Stomach (tissue), 9 donors: ENCODE measurements around the gene PPP1R9B. TPM values are rescaled to one million over a fixed set of nuclear protein-coding genes. Genes with fewer than 3 reads are reported as not detected.

Experiments
- DNase-seq, 2 donors: peaks; one replicate each; pipeline versions ENCODE4 v3.0.0 to v3.0.0-alpha.2; 2013 to 2019
- H3K27ac ChIP-seq, 5 donors: fragments of 200-600 bp in 4 of 5; sonication (generic) in 4 of 5; one replicate each; pipeline ENCODE4 v1.5.1; 2013 to 2019; ENCODE audit warnings: mild to moderate bottlenecking in 1 of 5, moderate library complexity in 1 of 5
- H3K27me3 ChIP-seq, 3 donors: fragments of 200-600 bp; sonication (generic); one replicate each; pipeline ENCODE4 v1.5.1; 2017 to 2019; ENCODE audit warnings: mixed run types in 1 of 3
- H3K36me3 ChIP-seq, 4 donors: fragments of 200-600 bp; sonication (generic); 1 replicate in 3 of 4; 2 replicates in 1 of 4; pipeline ENCODE4 v1.5.1; 2016 to 2019
- H3K4me1 ChIP-seq, 4 donors: fragments of 200-600 bp; sonication (generic); one replicate each; pipeline ENCODE4 v1.5.1; 2016 to 2019
- H3K4me3 ChIP-seq, 4 donors: fragments of 200-600 bp; sonication (generic) in 3 of 4; one replicate each; pipeline ENCODE4 v1.5.1; 2016 to 2019; ENCODE audit warnings: mild to moderate bottlenecking in 1 of 4
- H3K9me3 ChIP-seq, 4 donors: fragments of 200-600 bp; sonication (generic); one replicate each; pipeline ENCODE4 v1.5.1; 2016 to 2019
- CTCF ChIP-seq, 7 experiments: fragments of 450-650 bp in 4 of 7; fragments of 200-600 bp in 3 of 7; sonication (generic) in 3 of 7; IDR thresholded peaks; one replicate each; pipeline ENCODE4 v1.5.1; 2016 to 2019; ENCODE audit warnings: antibody characterized with exemption in 7 of 7, control low read depth in 2 of 7, mild to moderate bottlenecking in 1 of 7
- EP300 ChIP-seq: sonication (generic); formaldehyde crosslinking; IDR thresholded peaks from one replicate; pipeline ENCODE4 v1.6.1; 2017; ENCODE audit warnings: antibody characterized with exemption
- POLR2A ChIP-seq, 4 donors: fragments of 450-650 bp; IDR thresholded peaks; one replicate each; pipeline ENCODE4 v1.6.1; 2016; ENCODE audit warnings: antibody characterized with exemption in 4 of 4, control low read depth in 2 of 4, mild to moderate bottlenecking in 1 of 4, moderate library complexity in 1 of 4
- POLR2AphosphoS5 ChIP-seq, 3 donors: sonication (generic); formaldehyde crosslinking; IDR thresholded peaks; one replicate each; pipeline ENCODE4 v1.6.1; 2016; ENCODE audit warnings: antibody characterized with exemption in 3 of 3
- WGBS, 5 donors: extraction: QIAGEN DNeasy Blood & Tissue Kit in 3 of 5; methylation state at CpG; one replicate each; pipeline versions ENCODE4 v1.1.5 to v1.1.7; 2013 to 2018; 5-methylcytosine and 5-hydroxymethylcytosine counted together
- intact Hi-C: fragments of 100-400 bp; cut with DNase I; formaldehyde crosslinking; loops from one replicate; pipeline ENCODE4 v1.15.1; 2023; ENCODE audit warnings: low total_unique reads
- polyA plus RNA-seq, 3 donors: library from polyadenylated mRNA; stranded (reverse); fragments of 200-250 nt; gene quantifications; one replicate each; pipeline ENCODE4 v1.2.3, GENCODE V29; 2013
- total RNA-seq, 5 donors: library from RNA; depleted of rRNA; stranded (reverse); fragments of >200 nt; gene quantifications; one replicate each; pipeline versions ENCODE4 v1.1.0 to v1.2.3, GENCODE V29; 2014 to 2016
- donor health status: healthy with polysubstance abuse.
- donor health status: Bipolar disorder and iron deficiency.
- donor health status: healthy.

The PPP1R9B gene
- total and polyA plus RNA-seq, 8 donors, result 11.6 to 64.2 (median 18.9) TPM

DNA sequence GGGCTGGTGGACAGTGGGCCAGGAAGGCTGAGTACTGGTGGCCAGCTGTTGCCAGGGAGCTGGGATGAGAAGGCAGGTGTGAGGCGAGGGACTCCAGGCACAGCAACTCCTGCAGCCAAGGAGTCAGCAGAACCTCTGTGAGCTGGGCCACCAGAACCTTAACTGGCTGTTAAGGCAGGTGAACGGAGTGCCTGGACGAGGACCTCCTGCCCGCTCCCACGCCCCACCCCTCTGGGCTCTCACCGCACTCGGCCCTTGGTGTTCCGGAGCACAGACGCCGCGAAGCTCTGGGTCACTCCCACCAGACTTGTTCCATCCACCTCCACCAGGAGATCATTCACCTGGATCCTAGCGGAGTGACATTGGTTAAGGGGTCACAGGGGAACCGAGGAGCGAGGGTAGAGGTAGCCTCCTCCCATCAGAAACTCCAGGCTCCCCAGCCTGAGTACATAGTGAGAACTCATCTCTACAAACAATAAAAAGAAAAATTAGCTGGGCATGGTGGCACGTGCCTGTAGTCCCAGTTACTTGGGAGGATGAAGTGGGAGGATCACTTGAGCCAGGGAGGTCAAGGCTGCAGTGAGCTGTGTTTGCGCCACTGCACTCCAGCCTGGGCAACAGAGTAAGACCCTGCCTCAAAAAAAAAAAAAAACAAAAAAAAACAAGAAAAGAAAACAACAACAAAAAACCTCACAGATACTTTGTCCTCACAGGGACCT, 9.3 kb downstream of the PPP1R9B start:
- Histone ChIP-seq H3K4me3 (no peak overlapping the region), H3K27me3 (no peaks in the 10 kb centered on the region), H3K36me3 (peaks cover 77 to 99% (median 96%) of the 10 kb centered on the region in 4 donors), H3K9me3 (no peaks in the 10 kb centered on the region), H3K4me1 (peaks cover 19 to 61% (median 43%) of the 10 kb centered on the region in 4 donors), H3K27ac (peak overlapping the region in 3 of 5 donors; percentile 16 to 60 (median 43))
- DNase-seq, result no peak
- WGBS, 5 donors, result 82 to 93% (median 90%) methylated on average over 16 of the region's 16 CpGs
- TF ChIP-seq EP300 (no peak), POLR2A (IDR thresholded peaks at IDR 0.05) (no peak), POLR2AphosphoS5 (IDR thresholded peaks at IDR 0.05) (no peak)
- intact Hi-C loops, result loop anchor here (5.0 kb wide), 1 partner anchor 34 kb away; no protein-coding TSS in a partner anchor

DNA sequence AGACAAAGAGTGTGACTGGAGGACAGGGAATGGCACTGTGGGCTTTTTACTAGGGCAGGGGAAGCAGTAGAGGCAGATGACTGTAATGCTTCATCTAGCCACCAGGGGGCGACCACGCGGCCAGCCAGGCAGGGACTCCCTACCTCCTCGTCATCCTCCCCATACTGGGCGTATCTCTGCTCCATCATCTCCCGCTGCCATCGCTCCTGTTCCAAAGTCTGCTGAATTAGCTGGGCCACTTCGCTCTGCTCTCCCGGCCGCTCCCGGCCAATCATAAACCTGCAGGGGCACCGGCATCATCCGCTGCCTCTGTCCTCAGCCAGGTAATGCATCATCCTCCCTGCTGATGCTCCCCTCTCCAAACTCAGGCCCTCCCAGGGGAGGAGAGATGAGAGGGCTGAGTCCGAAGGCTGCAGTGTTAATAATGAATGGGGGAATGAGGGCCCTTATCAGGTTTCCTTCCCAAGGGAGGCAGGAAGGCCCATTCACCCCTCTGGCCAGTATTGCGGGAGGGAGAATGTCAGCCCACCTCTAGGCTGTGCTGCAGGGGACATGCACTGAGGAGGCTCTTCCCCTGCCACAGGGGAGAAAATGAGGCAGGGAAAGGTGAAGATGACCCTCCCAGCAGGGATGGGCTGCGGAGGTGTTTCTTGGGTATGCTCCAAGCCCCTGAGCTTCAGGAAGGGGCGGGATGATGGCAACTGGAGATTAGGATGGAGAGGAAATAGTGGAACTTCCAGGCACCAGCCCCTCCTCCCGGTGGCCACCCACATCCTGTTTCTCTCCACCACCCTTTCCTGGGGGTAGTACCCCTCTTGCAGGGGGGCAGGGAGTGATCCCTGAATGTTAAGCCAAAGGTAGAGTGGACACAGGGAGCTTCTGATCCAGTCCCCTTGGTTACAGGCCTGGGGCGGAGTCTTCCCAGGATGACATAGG, 10.3 kb downstream of the PPP1R9B start:
- peak overlapping the region in 3 of 5 donors; percentile 16 to 60 (median 43) for H3K27ac ChIP-seq
- peak; percentile 81 to 90 for DNase-seq
- H3K27me3 ChIP-seq, result no peaks in the 10 kb centered on the region
- peaks cover 86 to 100% (median 100%) of the 10 kb centered on the region in 4 donors for H3K36me3 ChIP-seq
- 44 to 46% (median 44%) methylated on average over 14 to 19 of the region's 19 CpGs for WGBS, 5 donors
- intact Hi-C loops, result loop anchor here (5.0 kb wide), 1 partner anchor 33 kb away; no protein-coding TSS in a partner anchor
- H3K4me1 ChIP-seq, result peaks cover 9 to 51% (median 33%) of the 10 kb centered on the region in 4 donors
- no peak overlapping the region for H3K4me3 ChIP-seq
- no peak for TF ChIP-seq POLR2A (IDR thresholded peaks at IDR 0.05)
- peak in 6 of 7 experiments; percentile 75 to 97 (median 96) for TF ChIP-seq CTCF (IDR thresholded peaks at IDR 0.05)
- TF ChIP-seq EP300, result no peak
- peak in 1 of 3 donors; percentile 62 for TF ChIP-seq POLR2AphosphoS5 (IDR thresholded peaks at IDR 0.05)
- no peaks in the 10 kb centered on the region for H3K9me3 ChIP-seq

GRCh38 chr17:50139185-50139783, 11.2 kb downstream of the PPP1R9B start:
- no peaks in the 10 kb centered on the region for H3K27me3 ChIP-seq
- peaks cover 84 to 100% (median 100%) of the 10 kb centered on the region in 4 donors for H3K36me3 ChIP-seq
- peaks cover 6 to 46% (median 25%) of the 10 kb centered on the region in 4 donors for H3K4me1 ChIP-seq
- 86 to 93% (median 90%) methylated on average over 15 of the region's 15 CpGs for WGBS, 5 donors
- DNase-seq, result no peak
- no peak overlapping the region for H3K4me3 ChIP-seq
- intact Hi-C loops, result no loop called here
- peak overlapping the region in 1 of 5 donors; percentile 60 for H3K27ac ChIP-seq
- TF ChIP-seq POLR2AphosphoS5 (IDR thresholded peaks at IDR 0.05) (no peak), CTCF (IDR thresholded peaks at IDR 0.05) (no peak), POLR2A (IDR thresholded peaks at IDR 0.05) (no peak), EP300 (no peak)
- no peaks in the 10 kb centered on the region for H3K9me3 ChIP-seq

DNA sequence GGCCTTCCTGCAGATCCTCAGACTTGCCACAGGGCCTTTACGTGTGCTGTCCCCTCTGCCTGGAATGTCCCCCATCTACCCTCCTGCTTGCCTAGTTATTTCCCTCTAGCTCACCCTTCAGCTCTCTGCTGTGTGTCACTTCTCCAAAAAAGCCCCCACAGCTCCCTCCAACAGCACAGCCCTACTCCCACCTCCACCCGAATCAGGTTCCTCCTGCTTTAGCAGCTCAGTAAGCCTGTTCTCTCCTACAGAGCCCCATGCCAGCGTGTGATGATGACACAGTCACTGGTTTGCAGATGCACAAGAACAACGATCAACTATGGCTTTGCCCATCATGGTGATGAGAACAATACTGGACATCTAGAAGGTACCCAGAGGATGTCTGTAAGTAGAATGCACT, 13.4 kb downstream of the PPP1R9B start:
- H3K4me3 ChIP-seq, result no peak overlapping the region
- H3K4me1 ChIP-seq, result peaks cover 20 to 49% (median 33%) of the 10 kb centered on the region in 4 donors
- no peaks in the 10 kb centered on the region for H3K9me3 ChIP-seq
- peaks cover 69 to 82% (median 80%) of the 10 kb centered on the region in 4 donors for H3K36me3 ChIP-seq
- TF ChIP-seq POLR2A (IDR thresholded peaks at IDR 0.05) (no peak), CTCF (IDR thresholded peaks at IDR 0.05) (no peak), POLR2AphosphoS5 (IDR thresholded peaks at IDR 0.05) (no peak), EP300 (no peak)
- DNase-seq, result no peak
- no peaks in the 10 kb centered on the region for H3K27me3 ChIP-seq
- intact Hi-C loops, result no loop called here
- WGBS, 5 donors, result 90 to 97% (median 92%) methylated on average over 4 of the region's 4 CpGs
- H3K27ac ChIP-seq, result no peak overlapping the region
